HG03571 (cell line): Measurements from ENCODE around the gene DMP1.
"Not testable (repeated sequence)": the region's sequence is repeated elsewhere in the genome, so short reads cannot be mapped to it uniquely, and the experiment has no call there.

Source experiments
- ATAC-seq: cut with Tn5 transposase; IDR thresholded peaks from one replicate; pipeline ENCODE4 v1.9.1; 2021; ENCODE audit not compliant: unreplicated experiment

The DMP1 gene

DNA sequence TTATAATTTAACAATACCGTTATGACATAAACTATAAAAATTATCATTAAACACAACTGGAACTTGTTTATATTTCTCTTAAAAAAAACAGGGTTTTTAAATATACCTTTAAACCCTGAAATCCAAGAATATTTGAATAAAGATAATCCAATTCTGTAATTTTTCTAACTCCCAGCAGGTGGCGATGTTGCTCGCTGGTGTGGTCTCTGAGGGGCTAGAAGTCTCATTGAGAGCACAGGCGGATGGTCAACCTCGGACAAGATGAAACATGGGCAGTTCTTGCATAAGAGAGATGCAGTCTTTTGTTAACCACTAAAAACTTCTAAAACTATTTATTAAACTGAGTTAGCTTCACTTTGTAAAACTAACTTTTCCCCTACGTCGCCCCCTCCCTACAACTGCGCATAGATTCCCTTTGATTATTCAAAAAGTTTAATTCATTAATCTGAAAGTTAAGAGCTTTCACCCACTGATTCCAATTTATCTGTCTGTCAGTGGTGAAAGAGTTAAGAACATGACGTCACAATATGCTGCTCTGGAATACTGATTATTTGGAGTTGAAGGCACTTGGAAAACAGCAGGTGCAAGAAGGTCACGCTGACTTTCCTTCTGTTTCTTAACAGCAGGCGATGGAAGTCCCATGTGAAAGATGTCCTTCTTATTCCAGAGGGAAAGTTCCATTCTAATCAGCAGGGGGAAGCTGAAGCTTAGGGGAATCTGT, 29.5 kb downstream of the DMP1 start:
- ATAC-seq, result no peak

DNA sequence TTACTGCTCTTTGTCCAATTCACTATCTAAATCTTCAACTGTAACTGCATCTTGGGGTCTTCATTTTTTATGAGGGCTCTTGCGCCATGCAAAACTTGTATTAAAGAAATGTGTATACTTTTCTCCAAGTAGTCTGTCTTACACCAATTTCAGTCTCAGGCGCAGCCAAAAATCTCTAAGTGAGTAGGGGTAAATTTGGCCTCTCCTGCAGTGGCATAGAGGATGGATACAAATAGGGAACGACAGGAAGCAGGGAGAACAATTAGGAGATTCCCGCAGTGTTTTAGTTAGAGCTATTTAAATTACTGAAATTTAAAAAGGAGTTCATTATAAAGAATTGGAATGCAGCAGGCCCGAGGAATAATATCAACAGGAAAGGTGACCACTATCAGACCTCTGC, 30.2 kb downstream of the DMP1 start:
- no peak for ATAC-seq

DNA sequence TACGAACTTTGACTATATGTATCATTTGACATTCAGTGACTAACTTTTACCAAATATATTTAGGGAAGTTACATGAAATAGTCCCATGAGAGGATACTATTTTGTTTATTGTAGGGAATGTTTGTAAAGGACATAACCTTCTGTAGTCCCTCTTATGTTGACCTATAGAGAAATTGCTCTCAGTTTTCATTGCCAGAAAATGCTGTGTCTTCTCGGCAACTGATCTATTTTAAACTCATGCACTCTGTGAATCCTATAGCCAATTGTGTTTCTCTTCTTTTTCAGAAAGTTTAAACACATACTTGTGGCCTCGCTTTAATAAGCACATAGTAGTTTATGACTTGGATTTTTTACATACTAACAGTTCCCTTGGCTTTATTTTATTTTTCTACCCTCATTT, 38.2 kb downstream of the DMP1 start:
- ATAC-seq, result no peak

DNA sequence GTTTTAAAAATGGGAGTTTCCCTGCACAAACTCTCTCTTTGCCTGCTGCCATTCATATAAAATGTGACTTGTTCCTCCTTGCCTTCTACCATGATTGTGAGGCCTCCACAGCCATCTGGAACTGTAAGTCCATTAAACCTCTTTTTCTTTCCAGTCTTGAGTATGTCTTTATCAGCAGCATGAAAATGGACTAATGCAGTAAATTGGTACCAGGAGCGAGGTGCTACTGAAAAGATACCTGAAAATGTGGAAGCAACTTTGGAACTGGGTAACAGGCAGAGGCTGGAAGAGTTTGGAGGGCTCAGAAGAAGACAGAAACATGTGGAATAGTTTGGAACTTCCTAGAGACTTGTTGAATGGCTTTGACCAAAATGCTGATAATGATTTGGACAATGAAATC, 40.9 kb downstream of the DMP1 start:
- ATAC-seq, result not testable (repeated sequence)

DNA sequence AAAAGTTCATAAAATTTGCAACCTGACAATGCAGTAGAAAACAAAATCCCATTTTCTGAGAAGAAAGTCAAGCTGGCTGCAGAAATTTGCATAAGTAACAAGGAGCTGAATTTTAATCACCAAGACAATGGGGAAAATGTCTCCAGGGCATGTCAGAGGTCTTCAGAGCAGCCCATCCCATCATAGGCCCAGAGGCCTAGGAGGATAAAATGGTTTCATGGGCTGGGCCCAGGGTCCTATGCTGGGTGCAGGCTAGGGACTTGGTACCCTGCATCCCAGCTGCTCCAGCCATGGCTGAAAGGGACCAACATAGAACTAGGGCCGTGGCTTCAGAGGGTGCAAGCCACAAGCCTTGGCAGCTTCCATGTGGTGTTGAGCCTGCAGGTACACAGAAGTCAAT, 42.0 kb downstream of the DMP1 start:
- not testable (repeated sequence) for ATAC-seq

DNA sequence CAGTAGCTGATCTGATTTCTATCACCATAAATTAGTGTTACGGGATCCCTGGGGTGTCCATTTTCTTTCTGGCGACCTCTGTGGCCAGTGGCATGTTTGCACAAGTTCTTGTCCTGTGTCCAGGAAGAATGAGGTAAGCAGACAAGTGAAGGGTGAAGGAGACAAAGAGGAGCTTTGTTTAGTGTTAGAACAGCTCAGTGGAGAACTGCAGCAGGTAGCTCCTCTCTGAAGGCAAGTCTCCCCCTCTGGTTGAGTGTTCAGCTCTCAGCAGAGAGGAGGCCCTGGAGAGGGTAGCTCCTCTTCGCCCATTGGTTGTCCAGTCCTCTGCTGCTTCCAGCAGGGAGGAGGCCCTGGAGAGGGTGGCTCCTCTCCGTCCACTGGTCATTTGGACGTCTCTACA, 47.2 kb downstream of the DMP1 start:
- no peak for ATAC-seq

DNA sequence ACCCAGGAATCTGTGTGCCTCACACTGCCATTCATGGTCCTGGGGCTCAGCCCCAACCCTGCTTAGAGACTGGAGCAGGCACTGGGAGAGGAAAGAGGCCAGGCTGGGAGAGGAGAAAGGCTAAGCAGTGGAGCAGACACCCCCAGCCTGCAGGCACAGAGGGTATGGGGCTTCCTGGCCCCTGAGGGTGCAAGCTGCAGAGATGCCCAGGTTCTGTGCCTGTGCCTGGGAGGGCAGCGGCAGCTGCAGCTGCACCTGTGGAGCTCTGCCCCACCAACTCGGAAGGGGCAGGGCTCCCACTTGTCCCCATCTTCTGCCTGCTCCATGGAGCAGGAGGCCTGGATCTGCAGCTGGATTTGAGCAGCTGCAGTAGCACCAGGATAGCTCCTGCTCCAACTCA, 47.9 kb downstream of the DMP1 start:
- no peak for ATAC-seq

DNA sequence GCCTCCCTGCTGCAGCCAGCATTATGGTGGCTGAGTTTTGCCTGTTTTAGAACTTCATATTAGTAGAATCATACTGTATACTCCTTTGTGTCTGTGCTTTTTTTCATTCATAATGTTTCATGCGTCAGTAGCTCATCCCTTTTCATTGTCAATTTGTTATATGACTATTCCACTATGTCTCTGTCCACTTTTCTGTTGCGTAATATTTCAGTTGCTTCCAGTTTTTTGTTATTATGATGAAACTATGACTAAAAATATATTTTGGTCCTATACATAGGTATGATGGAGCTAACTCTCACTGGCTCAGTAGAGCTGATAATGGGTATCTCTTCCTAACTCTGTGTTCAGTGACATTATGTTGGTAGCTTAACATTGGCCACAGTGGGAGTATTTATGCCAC, 48.3 kb downstream of the DMP1 start:
- ATAC-seq, result no peak

DNA sequence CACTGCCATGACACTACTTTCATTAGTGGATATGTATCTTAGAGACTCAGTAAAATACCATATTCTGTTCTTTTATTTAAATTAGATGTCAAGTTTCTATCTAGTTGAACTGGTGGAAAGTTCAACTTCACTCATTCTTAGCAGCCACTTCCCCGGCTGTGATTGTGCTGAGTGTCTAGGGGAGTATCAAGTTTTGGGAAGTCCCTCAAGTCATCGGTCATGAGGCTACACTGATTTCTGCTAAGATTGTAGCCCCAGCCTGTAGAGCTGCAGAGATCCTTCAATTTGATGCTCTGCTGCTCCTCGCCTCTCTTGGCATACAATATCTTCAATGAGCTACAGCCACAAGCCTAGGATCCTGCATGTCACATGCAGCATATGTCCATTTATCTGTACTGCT, 53.9 kb downstream of the DMP1 start:
- ATAC-seq, result no peak

DNA sequence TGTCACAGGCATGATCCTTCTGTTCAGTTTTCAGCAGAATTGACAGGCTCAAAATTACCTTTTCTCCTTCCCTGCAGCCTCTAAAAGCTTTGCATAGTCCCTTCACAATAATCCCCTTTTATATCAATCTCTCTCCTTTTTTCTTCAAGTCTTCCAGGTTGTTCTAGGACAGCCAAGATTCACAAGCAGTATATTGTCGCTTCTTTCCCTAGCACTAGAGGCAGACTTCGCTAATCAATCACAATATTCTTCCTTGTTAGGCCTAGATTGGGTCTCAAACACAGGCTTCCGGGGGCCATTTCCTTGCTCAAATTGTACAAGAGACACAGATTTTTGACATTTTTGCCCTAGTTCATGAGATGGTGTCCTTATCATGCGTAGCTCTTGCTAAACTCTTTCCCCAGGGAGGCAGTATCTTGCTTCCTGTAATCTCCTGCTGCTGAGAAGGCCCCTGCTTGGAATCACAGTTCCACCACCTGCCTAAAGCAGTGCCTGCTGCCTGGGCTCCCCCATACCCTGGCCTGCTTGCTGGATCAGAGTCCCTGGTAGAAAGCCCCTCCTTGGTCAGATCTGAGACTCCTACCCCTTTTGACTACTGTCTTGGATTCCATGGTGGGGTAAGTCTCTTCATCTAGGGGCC, 57.3 kb downstream of the DMP1 start:
- ATAC-seq, result no peak
